ENCODE data around the gene SLC7A6.
A peak's percentile ranks its signal among the peaks of the same experiment; 100 is the strongest.

Gene SLC7A6

DNA sequence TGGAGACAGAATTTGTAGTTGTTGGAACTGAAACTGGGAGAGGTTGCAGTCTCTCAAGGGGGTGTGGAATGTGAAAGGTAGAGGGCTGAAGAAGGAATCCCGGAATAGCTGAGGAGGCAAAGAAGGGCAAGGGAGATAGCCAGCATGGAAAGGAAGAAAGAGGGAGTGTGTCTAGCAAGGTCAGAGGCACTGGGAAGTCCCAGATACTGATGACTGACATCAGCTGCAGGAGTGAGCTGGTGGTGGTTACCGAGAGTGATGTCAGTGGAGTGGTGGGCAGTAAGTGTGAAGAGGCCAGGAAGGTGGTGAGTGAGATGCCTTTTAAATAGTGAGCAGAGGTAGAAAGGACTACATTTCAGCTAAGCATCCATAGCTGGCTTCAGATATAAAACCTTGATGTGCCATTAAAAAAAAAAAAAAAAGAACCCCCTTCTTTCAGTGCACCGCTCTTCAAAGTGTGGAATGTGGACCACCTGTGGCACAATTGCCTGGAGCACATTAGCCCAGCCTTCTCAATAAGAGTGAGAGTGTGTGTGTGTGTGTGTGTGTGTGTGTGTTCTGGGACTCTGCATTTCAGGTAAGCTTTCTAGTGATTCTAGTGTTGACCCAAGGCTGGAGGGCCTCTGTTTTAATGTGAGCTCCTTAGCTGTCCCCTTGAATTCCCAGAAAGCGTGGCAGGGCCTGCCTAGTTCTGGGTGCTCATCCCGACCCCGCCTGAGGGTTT, 55.0 kb downstream of the SLC7A6 start:
- Histone ChIP-seq H3K36me3 (replicated peaks; ENCODE audit: low read depth, low read length) (peaks cover 26% of the 10 kb centered on the region), H3K4me2 (ENCODE audit: low read length) (no peak overlapping the region)

DNA sequence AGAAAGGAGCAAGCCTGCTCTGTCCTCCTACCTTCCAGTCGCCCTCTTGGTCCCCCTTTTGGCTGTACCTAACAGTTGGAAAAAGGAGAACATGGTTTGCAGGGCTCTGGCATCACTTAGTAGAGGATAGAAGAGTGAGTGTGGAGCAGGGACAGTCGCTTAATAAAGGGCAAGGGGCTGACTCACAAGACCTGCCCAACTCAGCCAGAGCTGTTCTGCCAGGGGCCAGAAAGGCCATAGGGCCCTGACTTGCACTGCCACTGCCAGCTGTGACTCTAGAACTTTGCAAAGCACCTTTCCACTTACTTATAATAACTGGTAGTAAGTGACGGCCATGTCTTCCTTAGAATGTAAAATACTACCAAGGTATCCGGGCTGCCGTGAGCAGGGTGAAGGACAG, 60.0 kb downstream of the SLC7A6 start:
- Histone ChIP-seq H3K4me3 (ENCODE audit: low read length) (no peak overlapping the region), H3K4me1 (ENCODE audit: low read length) (no peaks in the 10 kb centered on the region), H4K20me1 (ENCODE audit: insufficient read depth, low read length) (no peaks in the 10 kb centered on the region; the same call in 1 of the 2 replicates), H3K36me3 (replicated peaks; ENCODE audit: low read depth, low read length) (peaks cover 30% of the 10 kb centered on the region), H3K9me3 (ENCODE audit: insufficient read depth, low read length) (no peaks in the 10 kb centered on the region), H3K27me3 (ENCODE audit: low read depth, low read length) (no peaks in the 10 kb centered on the region), H3K27ac (ENCODE audit: low read length) (no peak overlapping the region), H3K4me2 (ENCODE audit: low read length) (no peak overlapping the region), H3K79me2 (ENCODE audit: low read length) (no peaks in the 10 kb centered on the region), H2AFZ (ENCODE audit: low read depth, low read length) (no peak overlapping the region), H3K9ac (ENCODE audit: low read length) (no peak overlapping the region)
- TF ChIP-seq EZH2phosphoT487 (IDR thresholded peaks at IDR 0.05; ENCODE audit: low read depth): no peak
- TF ChIP-seq, protein P1, sequence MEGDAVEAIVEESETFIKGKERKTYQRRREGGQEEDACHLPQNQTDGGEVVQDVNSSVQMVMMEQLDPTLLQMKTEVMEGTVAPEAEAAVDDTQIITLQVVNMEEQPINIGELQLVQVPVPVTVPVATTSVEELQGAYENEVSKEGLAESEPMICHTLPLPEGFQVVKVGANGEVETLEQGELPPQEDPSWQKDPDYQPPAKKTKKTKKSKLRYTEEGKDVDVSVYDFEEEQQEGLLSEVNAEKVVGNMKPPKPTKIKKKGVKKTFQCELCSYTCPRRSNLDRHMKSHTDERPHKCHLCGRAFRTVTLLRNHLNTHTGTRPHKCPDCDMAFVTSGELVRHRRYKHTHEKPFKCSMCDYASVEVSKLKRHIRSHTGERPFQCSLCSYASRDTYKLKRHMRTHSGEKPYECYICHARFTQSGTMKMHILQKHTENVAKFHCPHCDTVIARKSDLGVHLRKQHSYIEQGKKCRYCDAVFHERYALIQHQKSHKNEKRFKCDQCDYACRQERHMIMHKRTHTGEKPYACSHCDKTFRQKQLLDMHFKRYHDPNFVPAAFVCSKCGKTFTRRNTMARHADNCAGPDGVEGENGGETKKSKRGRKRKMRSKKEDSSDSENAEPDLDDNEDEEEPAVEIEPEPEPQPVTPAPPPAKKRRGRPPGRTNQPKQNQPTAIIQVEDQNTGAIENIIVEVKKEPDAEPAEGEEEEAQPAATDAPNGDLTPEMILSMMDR (IDR thresholded peaks at IDR 0.05; ENCODE audit: low read depth, low read length): no peak

More for the DNA sequence above, 55.0 kb downstream of the SLC7A6 start:
- Histone ChIP-seq H3K27ac (ENCODE audit: low read length) (no peak overlapping the region), H2AFZ (ENCODE audit: low read depth, low read length) (no peak overlapping the region), H3K9me3 (ENCODE audit: insufficient read depth, low read length) (no peaks in the 10 kb centered on the region), H3K4me1 (ENCODE audit: low read length) (no peaks in the 10 kb centered on the region), H3K79me2 (ENCODE audit: low read length) (0 out of 2 replicates have a peak, but pooled peaks cover 3% of the 10 kb centered on the region), H3K4me3 (ENCODE audit: low read length) (no peak overlapping the region), H3K9ac (ENCODE audit: low read length) (no peak overlapping the region), H4K20me1 (ENCODE audit: insufficient read depth, low read length) (peaks cover 3% of the 10 kb centered on the region; the same call in 1 of the 2 replicates), H3K27me3 (ENCODE audit: low read depth, low read length) (no peaks in the 10 kb centered on the region)
- TF ChIP-seq, protein P1 (IDR thresholded peaks at IDR 0.05; ENCODE audit: low read depth, low read length): no peak
- no peak for TF ChIP-seq EZH2phosphoT487 (IDR thresholded peaks at IDR 0.05; ENCODE audit: low read depth)

DNA sequence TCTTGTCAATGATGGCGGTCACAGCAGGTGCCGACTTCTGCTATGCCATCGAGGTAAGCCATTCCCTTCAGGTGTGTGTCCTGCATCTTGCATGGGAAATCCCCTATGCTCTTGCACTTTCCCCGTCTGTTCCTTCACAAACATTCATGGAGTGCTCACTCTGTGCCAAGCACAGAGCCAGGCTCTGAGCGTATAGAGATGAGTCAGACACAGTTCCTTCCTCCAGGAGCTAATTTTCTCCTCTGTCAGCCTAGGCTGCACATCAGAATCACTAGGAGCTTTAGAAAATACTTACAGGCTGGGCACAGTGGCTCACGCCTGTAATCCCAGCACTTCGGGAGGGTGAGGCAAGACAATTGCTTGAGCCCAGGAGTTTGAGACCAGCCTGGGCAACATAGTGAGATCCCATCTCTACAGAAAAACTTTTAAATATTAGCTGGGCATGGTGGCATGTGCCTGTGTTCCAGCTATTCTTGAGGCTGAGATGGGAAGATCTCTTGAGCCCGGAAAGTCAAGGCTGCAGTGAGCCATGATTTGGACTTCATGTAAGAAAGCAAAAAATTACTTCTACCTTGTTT, 60.5 kb downstream of the SLC7A6 start:
- H3K79me2 ChIP-seq (ENCODE audit: low read length): no peaks in the 10 kb centered on the region
- H3K36me3 ChIP-seq (replicated peaks; ENCODE audit: low read depth, low read length): peaks cover 28% of the 10 kb centered on the region
- H3K4me2 ChIP-seq (ENCODE audit: low read length): no peak overlapping the region
- no peaks in the 10 kb centered on the region; the same call in 1 of the 2 replicates for H4K20me1 ChIP-seq (ENCODE audit: insufficient read depth, low read length)
- H3K9ac ChIP-seq (ENCODE audit: low read length): no peak overlapping the region
- H3K9me3 ChIP-seq (ENCODE audit: insufficient read depth, low read length): no peaks in the 10 kb centered on the region
- H3K4me3 ChIP-seq (ENCODE audit: low read length): no peak overlapping the region
- H3K4me1 ChIP-seq (ENCODE audit: low read length): no peaks in the 10 kb centered on the region
- H3K27ac ChIP-seq (ENCODE audit: low read length): no peak overlapping the region
- H3K27me3 ChIP-seq (ENCODE audit: low read depth, low read length): no peaks in the 10 kb centered on the region
- TF ChIP-seq, protein P1 (IDR thresholded peaks at IDR 0.05; ENCODE audit: low read depth, low read length): no peak
- TF ChIP-seq EZH2phosphoT487 (IDR thresholded peaks at IDR 0.05; ENCODE audit: low read depth): no peak
- no peak overlapping the region for H2AFZ ChIP-seq (ENCODE audit: low read depth, low read length)

DNA sequence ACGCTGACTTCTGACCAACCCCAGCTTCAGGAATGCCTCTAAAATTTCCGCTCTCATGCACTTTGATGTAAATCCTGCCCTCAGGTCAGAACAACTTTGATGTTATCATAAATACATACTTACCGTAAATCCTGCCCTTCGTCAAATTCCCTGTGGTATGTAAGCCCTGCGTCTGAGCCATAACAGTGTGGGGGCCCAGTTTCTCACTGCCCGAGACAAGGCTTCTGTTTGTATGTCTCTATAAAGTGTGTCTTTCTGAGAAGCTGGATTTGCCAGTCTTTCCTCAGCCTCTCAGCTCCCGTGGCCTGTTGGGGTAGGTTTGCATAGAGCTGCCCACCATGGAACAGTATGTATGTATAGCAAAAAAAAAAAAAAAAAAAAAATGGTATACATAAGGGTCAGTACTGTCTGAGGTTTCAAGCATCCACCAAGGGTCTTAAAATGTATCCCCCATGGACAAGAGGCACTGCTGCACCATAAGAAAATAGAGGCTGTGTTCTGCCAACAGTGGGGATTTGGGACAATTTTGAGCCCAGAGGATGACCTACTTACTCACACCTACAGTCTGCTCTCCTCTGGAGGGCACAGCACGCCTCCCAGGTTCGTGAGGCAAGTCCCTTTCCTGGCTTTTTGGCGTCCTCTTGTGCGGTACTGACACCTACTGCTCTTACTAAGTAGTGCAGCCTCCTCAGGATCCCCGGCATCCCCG, 64.0 kb downstream of the SLC7A6 start:
- Histone ChIP-seq H3K4me2 (ENCODE audit: low read length) (no peak overlapping the region), H2AFZ (ENCODE audit: low read depth, low read length) (no peak overlapping the region), H3K79me2 (ENCODE audit: low read length) (no peaks in the 10 kb centered on the region), H3K4me3 (ENCODE audit: low read length) (no peak overlapping the region), H3K9me3 (ENCODE audit: insufficient read depth, low read length) (no peaks in the 10 kb centered on the region), H3K27ac (ENCODE audit: low read length) (no peak overlapping the region), H3K27me3 (ENCODE audit: low read depth, low read length) (no peaks in the 10 kb centered on the region), H3K9ac (ENCODE audit: low read length) (no peak overlapping the region), H4K20me1 (ENCODE audit: insufficient read depth, low read length) (no peaks in the 10 kb centered on the region), H3K4me1 (ENCODE audit: low read length) (0 out of 2 replicates have a peak, but pooled peaks cover 4% of the 10 kb centered on the region), H3K36me3 (replicated peaks; ENCODE audit: low read depth, low read length) (peaks cover 32% of the 10 kb centered on the region)
- no peak for TF ChIP-seq EZH2phosphoT487 (IDR thresholded peaks at IDR 0.05; ENCODE audit: low read depth)
- TF ChIP-seq, protein P1 (IDR thresholded peaks at IDR 0.05; ENCODE audit: low read depth, low read length): peak; percentile 87
